ENCODE data around the gene ALDH8A1.

ALDH8A1 gene

GRCh38 chr6:134948691-134949090 lies 1.2 kb downstream of the ALDH8A1 start:
- DNase-seq = no peak

- no peak for DNase-seq
Observed at GRCh38 chr6:134948142-134948541, 1.8 kb downstream of the ALDH8A1 start.

GRCh38 chr6:134945045-134945444 lies 4.9 kb downstream of the ALDH8A1 start:
- no peak for DNase-seq

- no peak for DNase-seq
Observed at GRCh38 chr6:134943522-134944111, 6.3 kb downstream of the ALDH8A1 start.

GRCh38 chr6:134938896-134939295 lies 11.0 kb downstream of the ALDH8A1 start:
- DNase-seq = no peak

GRCh38 chr6:134937426-134937825 lies 12.5 kb downstream of the ALDH8A1 start:
- DNase-seq = no peak

GRCh38 chr6:134936931-134937330 lies 13.0 kb downstream of the ALDH8A1 start:
- no peak for DNase-seq

- no peak for DNase-seq
Observed at GRCh38 chr6:134936476-134936875, 13.4 kb downstream of the ALDH8A1 start.

GRCh38 chr6:134934793-134935485 lies 15.0 kb downstream of the ALDH8A1 start:
- DNase-seq = peak; percentile 76

GRCh38 chr6:134932535-134933470 lies 17.1 kb downstream of the ALDH8A1 start:
- no peak for DNase-seq

GRCh38 chr6:134932098-134932497 lies 17.8 kb downstream of the ALDH8A1 start:
- DNase-seq = no peak

GRCh38 chr6:134930463-134930862 lies 19.4 kb downstream of the ALDH8A1 start:
- no peak for DNase-seq

GRCh38 chr6:134928151-134928900 lies 21.6 kb downstream of the ALDH8A1 start:
- no peak for DNase-seq

- no peak for DNase-seq
Observed at GRCh38 chr6:134925800-134926199, 24.1 kb downstream of the ALDH8A1 start.

GRCh38 chr6:134921721-134922261 lies 28.1 kb downstream of the ALDH8A1 start:
- DNase-seq = no peak

GRCh38 chr6:134921276-134921675 lies 28.6 kb downstream of the ALDH8A1 start:
- no peak for DNase-seq

GRCh38 chr6:134920422-134920821 lies 29.5 kb downstream of the ALDH8A1 start:
- no peak for DNase-seq

GRCh38 chr6:134918418-134918961 lies 31.4 kb downstream of the ALDH8A1 start:
- DNase-seq = no peak

GRCh38 chr6:134911547-134911946 lies 38.4 kb downstream of the ALDH8A1 start:
- DNase-seq = no peak

- no peak for DNase-seq
Observed at GRCh38 chr6:134910593-134910935, 39.3 kb downstream of the ALDH8A1 start.

GRCh38 chr6:134909701-134910592 lies 40.0 kb downstream of the ALDH8A1 start:
- no peak for DNase-seq
